IPS-20b (cell line): Measurements from ENCODE around the gene DICER1.

Experiments used
- H3K27ac ChIP-seq: one replicate; pipeline ENCODE4 v1.5.1; 2013; ENCODE audit warnings: low read length
- H3K27me3 ChIP-seq: 2 replicates; pipeline ENCODE4 v1.6.1; 2013; ENCODE audit warnings: mild to moderate bottlenecking, low read length, inconsistent platforms; ENCODE audit not compliant: insufficient read depth
- H3K36me3 ChIP-seq: 2 replicates; pipeline ENCODE4 v1.6.1; 2013; ENCODE audit warnings: low read depth, mild to moderate bottlenecking, inconsistent platforms, low read length, moderate library complexity; ENCODE audit not compliant: insufficient read depth
- H3K4me1 ChIP-seq: 2 replicates; pipeline ENCODE4 v1.6.1; 2013; ENCODE audit warnings: mild to moderate bottlenecking, control low read depth, inconsistent platforms, low read length, moderate library complexity; ENCODE audit not compliant: insufficient read depth
- H3K4me3 ChIP-seq: 2 replicates; pipeline ENCODE4 v1.5.1; 2013; ENCODE audit warnings: mild to moderate bottlenecking, low read length, inconsistent platforms
- H3K9ac ChIP-seq: 2 replicates; pipeline ENCODE4 v1.6.1; 2013; ENCODE audit warnings: low read depth, mild to moderate bottlenecking, inconsistent platforms, low read length, moderate library complexity
- H3K9me3 ChIP-seq: 2 replicates; pipeline ENCODE4 v1.6.1; 2013; ENCODE audit warnings: mild to moderate bottlenecking, low read depth, low read length, inconsistent platforms; ENCODE audit not compliant: insufficient read depth

The DICER1 gene

GRCh38 chr14:95052016-95052585 lies 105.2 kb downstream of the DICER1 start:
- H3K9me3 ChIP-seq = no peaks in the 10 kb centered on the region
- no peak overlapping the region for H3K9ac ChIP-seq
- no peak overlapping the region for H3K27ac ChIP-seq
- H3K4me1 ChIP-seq = peaks cover 3% of the 10 kb centered on the region; the same call in 1 of the 2 replicates
- no peak overlapping the region for H3K4me3 ChIP-seq
- no peaks in the 10 kb centered on the region for H3K36me3 ChIP-seq
- peaks cover 12% of the 10 kb centered on the region; the same call in 1 of the 2 replicates for H3K27me3 ChIP-seq

- Histone ChIP-seq H3K4me3 (no peak overlapping the region), H3K9me3 (no peaks in the 10 kb centered on the region), H3K27ac (no peak overlapping the region), H3K27me3 (peaks cover 12% of the 10 kb centered on the region; the same call in 1 of the 2 replicates), H3K36me3 (no peaks in the 10 kb centered on the region), H3K4me1 (peaks cover 8% of the 10 kb centered on the region), H3K9ac (no peak overlapping the region)
These were observed 107.4 kb downstream of the DICER1 start for GRCh38 chr14:95049952-95050351.

GRCh38 chr14:95048771-95049312 lies 108.5 kb downstream of the DICER1 start:
- no peak overlapping the region for H3K9ac ChIP-seq
- no peaks in the 10 kb centered on the region for H3K9me3 ChIP-seq
- no peaks in the 10 kb centered on the region for H3K36me3 ChIP-seq
- H3K27ac ChIP-seq = no peak overlapping the region
- H3K27me3 ChIP-seq = peaks cover 12% of the 10 kb centered on the region; the same call in 1 of the 2 replicates
- peaks cover 8% of the 10 kb centered on the region for H3K4me1 ChIP-seq
- H3K4me3 ChIP-seq = no peak overlapping the region

GRCh38 chr14:95047754-95048153 lies 109.6 kb downstream of the DICER1 start:
- H3K4me3 ChIP-seq = no peak overlapping the region
- no peaks in the 10 kb centered on the region for H3K36me3 ChIP-seq
- H3K9ac ChIP-seq = no peak overlapping the region
- peaks cover 12% of the 10 kb centered on the region; the same call in 1 of the 2 replicates for H3K27me3 ChIP-seq
- no peak overlapping the region for H3K27ac ChIP-seq
- H3K4me1 ChIP-seq = peaks cover 8% of the 10 kb centered on the region
- H3K9me3 ChIP-seq = no peaks in the 10 kb centered on the region

- no peak overlapping the region for H3K27ac ChIP-seq
- H3K4me1 ChIP-seq = peaks cover 8% of the 10 kb centered on the region
These were observed 110.3 kb downstream of the DICER1 start for GRCh38 chr14:95046711-95047681.

GRCh38 chr14:95045836-95046430 lies 111.4 kb downstream of the DICER1 start:
- no peak overlapping the region for H3K27ac ChIP-seq
- peaks cover 12% of the 10 kb centered on the region; the same call in 1 of the 2 replicates for H3K27me3 ChIP-seq
- no peak overlapping the region for H3K4me3 ChIP-seq
- H3K4me1 ChIP-seq = peaks cover 8% of the 10 kb centered on the region
- H3K9ac ChIP-seq = no peak overlapping the region
- H3K9me3 ChIP-seq = no peaks in the 10 kb centered on the region
- no peaks in the 10 kb centered on the region for H3K36me3 ChIP-seq

More at GRCh38 chr14:95046711-95047681, 110.3 kb downstream of the DICER1 start:
- Histone ChIP-seq H3K4me3 (no peak overlapping the region), H3K27me3 (peaks cover 12% of the 10 kb centered on the region; the same call in 1 of the 2 replicates), H3K36me3 (no peaks in the 10 kb centered on the region), H3K9me3 (no peaks in the 10 kb centered on the region), H3K9ac (no peak overlapping the region)

- H3K9ac ChIP-seq = no peak overlapping the region
- H3K9me3 ChIP-seq = no peaks in the 10 kb centered on the region
- no peaks in the 10 kb centered on the region for H3K36me3 ChIP-seq
- H3K4me3 ChIP-seq = no peak overlapping the region
- H3K27ac ChIP-seq = no peak overlapping the region
- peaks cover 8% of the 10 kb centered on the region; the same call in 1 of the 2 replicates for H3K27me3 ChIP-seq
- H3K4me1 ChIP-seq = peaks cover 5% of the 10 kb centered on the region; the same call in 1 of the 2 replicates
These were observed 112.1 kb downstream of the DICER1 start for GRCh38 chr14:95045106-95045701.

GRCh38 chr14:95044463-95045105 lies 112.7 kb downstream of the DICER1 start:
- peaks cover 5% of the 10 kb centered on the region; the same call in 1 of the 2 replicates for H3K4me1 ChIP-seq
- H3K27ac ChIP-seq = no peak overlapping the region
- H3K4me3 ChIP-seq = no peak overlapping the region
- no peaks in the 10 kb centered on the region for H3K36me3 ChIP-seq
- no peaks in the 10 kb centered on the region for H3K9me3 ChIP-seq
- H3K27me3 ChIP-seq = peaks cover 8% of the 10 kb centered on the region; the same call in 1 of the 2 replicates
- H3K9ac ChIP-seq = no peak overlapping the region

- Histone ChIP-seq H3K27ac (no peak overlapping the region), H3K9ac (no peak overlapping the region), H3K4me1 (peaks cover 5% of the 10 kb centered on the region; the same call in 1 of the 2 replicates), H3K27me3 (peaks cover 8% of the 10 kb centered on the region; the same call in 1 of the 2 replicates), H3K36me3 (no peaks in the 10 kb centered on the region), H3K4me3 (no peak overlapping the region), H3K9me3 (no peaks in the 10 kb centered on the region)
These were observed 113.4 kb downstream of the DICER1 start for GRCh38 chr14:95043732-95044462.

- H3K9me3 ChIP-seq = no peaks in the 10 kb centered on the region
- peaks cover 6% of the 10 kb centered on the region; the same call in 1 of the 2 replicates for H3K27me3 ChIP-seq
- no peak overlapping the region for H3K4me3 ChIP-seq
- H3K27ac ChIP-seq = no peak overlapping the region
- H3K9ac ChIP-seq = no peak overlapping the region
- peaks cover 5% of the 10 kb centered on the region; the same call in 1 of the 2 replicates for H3K4me1 ChIP-seq
- no peaks in the 10 kb centered on the region for H3K36me3 ChIP-seq
These were observed 114.0 kb downstream of the DICER1 start for GRCh38 chr14:95043314-95043713.
